Renal cortex interstitium (tissue), 11 donors: Measurements from ENCODE around the gene KBTBD13. TPM values are rescaled to one million over a fixed set of nuclear protein-coding genes. Genes with fewer than 3 reads are reported as not detected.
"Not testable (repeated sequence)": the region's sequence is repeated elsewhere in the genome, so short reads cannot be mapped to it uniquely, and the experiment has no call there.

Source experiments
- DNase-seq, 11 donors: peaks; one replicate each; pipeline ENCODE4 v3.0.0-alpha.2; 2013; ENCODE audit warnings: low read depth in 9 of 11, low spot score in 4 of 11; ENCODE audit errors: extremely low read depth in 1 of 11
- polyA plus RNA-seq, 3 donors: library from polyadenylated mRNA; unstranded; fragments of 120-200 nt; gene quantifications; one replicate each; pipeline ENCODE4 v1.2.1, GENCODE V29; 2013; ENCODE audit not compliant: insufficient read length in 3 of 3

The KBTBD13 gene
- polyA plus RNA-seq, 3 donors, result 0.03 to 0.12 (median 0.05) TPM

DNA sequence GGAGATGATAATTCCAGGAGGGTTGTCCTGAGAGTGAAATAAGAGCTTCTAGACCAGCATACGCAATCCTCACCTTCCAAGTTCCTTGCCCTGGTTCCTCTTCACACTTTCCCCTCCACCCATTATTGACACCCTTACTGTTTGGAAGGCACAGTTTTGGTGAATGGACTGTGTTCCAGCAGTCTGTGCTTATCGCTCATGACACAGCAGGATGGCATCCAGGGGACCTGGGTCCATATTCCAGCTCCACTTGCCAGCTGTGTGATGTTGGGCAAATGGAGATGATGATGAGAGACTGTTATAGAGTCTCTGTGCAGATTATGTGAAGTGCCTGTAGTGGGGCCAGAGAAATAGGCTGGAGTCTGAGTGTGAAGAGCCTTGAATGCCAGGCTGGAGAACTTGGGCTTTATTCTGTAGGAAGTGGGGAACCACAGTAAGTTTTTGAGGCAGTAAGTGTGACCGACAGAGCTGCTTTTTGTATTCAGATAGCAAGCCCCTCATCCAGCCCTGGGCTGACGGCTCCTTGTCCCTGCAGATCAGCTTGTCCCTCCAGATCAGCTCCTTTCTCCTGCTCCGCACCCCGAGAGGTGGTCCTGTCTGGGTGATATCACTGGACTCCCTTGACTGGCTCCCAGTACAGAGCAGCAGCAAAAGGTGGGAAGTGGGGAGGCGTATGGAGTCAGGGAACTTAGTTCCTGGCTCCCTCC, 8.1 kb downstream of the KBTBD13 start:
- no peak for DNase-seq

DNA sequence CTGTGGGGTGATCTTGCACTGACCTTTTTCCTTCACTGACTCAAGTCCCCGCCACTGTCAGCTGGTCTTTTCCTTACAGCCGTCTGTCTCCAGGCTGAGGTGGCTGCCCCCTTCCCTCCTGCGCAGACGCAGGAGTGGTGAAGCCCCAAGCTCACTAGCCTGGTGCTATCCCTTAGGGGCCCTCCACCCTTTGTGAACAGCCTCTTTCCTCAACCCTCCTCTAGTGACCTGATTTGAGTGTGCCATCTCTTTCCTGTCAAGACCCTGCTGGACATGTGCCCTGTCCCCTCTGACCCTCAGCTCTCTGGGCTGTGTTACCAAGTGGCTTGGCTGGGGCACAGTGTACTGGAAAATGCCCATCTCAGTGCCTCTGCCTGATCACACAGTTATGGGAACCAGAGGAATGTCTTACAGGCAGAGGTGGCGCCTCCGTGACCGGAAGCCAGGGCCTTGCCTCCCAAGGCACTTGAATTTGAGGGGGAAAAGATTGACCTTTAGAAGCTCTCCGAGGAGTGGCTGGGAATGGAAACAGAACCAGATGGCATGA, 8.7 kb downstream of the KBTBD13 start:
- no peak for DNase-seq

DNA sequence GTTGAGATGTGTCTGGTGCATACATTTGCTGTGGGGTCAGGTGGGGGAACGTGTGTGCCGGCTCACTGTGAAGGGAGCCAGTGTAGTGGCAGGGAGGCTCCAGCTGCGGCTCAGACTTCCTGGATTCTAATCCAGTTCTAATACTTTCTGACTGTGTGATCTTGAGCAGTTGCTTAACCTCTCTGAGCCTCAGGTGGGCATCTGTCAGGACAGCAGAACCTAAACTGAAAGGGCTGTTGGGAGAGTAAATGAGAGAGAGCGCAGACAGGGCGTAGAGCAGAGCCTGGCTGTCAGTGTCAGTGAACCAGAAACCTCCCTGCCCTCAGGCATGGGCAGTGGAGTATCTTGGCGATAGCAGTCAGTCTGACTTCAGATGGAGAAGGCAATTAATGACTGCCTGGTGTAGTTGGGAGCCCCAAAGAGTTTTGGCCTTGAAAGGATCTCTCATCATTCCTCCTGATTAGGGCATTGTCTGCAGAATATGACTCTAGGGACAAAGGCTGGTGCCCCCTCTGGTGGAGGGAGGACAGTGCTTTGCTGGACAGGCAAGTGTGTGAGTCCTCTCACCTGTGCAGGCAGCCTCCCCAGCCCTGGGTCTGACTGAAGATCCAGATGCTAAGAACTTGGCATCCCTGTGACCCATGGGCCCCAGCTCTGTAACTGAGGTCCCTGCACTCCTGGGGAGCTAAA, 9.6 kb downstream of the KBTBD13 start:
- no peak for DNase-seq

DNA sequence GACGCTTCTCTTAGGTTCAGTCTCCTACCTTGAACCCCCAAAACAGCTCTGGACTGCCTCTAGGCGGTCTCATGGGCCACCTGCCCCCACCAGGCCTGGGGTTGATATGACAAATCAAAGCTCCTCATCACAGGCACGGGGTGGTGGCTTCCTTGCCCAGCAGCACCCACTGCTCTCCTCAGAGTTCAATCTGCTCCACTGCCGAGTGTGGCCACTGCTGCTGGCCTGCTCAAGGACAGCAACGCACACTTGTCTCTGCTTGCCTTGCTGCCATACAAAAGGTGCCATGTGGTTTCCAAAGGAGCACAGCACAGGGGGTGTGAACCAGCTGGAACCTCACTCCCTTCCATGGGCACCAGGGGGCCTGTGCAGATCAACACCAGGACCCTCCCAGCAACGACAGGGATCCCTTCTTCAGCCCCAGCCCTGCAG, 10.2 kb downstream of the KBTBD13 start:
- DNase-seq, result no peak

DNA sequence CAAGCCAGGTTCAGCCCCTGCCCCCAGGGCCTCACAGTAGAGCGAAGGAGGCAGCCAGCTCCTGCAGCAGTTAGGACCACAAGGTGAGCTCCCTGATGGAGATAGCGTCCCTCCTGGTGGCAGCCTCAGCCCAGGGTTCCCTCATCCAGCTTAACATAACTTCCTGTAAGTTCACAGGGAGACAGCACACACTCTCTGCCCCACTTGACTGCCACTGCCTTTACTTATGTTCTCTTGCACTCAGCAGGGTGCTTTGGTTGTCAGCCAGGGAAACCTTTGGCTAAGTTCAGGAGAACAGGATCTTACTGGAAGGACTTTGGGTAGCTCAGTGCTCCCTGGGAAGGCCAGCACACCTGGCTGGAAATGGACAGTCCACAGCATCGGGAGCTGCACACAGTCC, 10.9 kb downstream of the KBTBD13 start:
- DNase-seq, result no peak

DNA sequence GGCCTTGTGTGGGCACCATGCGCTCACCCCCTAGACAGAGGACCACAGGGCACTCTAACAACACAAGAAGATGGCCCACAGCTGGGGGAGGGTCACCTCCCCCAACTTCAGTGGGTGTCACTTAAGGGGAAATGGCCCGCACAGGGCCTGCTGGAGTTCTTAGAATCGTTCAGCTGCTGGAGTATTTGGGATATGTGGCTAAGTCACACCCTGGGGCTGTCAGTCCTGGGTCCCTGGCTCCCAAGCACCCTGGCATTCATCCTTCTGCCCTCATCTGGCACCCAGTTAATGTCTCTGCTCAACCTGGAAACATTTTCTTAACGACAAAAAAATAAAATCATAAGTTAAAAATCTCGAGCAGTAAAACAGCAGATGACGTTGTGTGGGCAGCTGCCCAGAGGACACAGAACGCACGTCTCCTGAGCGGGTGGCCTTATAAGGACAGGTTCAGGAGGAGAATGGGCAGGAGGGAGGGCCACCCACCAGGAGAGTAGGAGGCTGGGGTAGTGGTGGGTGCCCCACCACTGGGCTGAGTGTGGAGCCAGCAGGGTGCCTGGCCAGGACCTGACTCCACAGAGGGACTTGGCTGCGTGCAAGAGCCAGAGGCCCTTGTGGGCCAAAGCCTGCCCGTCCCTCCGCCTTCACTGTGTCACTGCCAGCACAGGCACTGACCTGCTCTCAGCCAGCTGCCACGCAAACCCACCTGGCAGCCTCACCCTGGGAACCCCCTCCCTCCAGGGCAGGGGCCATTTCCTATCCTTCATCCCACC, 11.5 kb downstream of the KBTBD13 start:
- DNase-seq, result no peak

DNA sequence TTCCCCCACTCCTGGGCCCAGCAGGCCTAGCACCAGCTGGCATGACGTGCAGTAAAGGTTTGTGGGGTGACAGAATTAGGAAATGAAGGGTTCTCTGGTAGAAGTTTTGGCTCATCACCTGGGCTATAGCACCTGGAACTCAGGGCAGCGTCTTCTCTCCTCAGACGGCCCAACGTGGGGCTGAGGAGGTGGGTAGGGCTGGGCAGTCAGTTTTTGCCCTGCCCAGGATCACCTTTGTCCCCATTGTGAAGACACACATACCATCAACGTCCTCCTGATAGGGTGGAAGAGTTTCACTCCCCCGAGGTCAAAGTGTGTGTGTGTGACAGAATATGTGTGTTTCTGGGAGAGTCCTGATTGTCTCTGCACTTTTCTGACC, 12.1 kb downstream of the KBTBD13 start:
- no peak for DNase-seq

DNA sequence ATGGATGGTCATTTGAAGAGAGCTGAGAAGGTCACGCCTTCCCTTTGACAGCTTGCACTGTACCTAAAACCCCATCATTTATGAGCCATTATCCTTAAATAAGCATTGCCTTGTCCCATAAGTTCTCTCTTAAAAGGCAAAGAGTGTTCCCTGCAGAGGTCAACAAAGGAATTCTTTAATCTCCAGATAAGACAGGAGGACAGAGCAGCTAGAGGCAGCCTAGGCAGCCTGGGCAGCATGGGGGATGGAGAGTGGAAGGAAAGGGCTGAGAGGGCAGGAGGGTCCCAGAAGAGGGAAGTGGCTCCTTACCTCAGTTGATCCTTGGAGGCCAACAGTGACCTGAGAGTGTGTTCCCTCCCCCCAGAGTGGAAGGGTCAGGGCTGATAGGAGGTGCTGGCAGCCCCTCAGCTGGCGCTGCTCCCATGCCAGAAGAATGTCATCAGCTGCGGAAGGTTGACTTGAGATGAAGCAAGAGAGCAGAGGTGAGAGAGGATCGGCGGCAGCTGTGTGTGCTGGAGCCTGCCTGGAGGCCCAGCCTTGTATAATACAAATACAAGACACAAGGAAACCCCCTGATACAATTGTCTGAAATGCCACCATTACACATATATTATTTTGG, 12.8 kb downstream of the KBTBD13 start:
- no peak for DNase-seq

DNA sequence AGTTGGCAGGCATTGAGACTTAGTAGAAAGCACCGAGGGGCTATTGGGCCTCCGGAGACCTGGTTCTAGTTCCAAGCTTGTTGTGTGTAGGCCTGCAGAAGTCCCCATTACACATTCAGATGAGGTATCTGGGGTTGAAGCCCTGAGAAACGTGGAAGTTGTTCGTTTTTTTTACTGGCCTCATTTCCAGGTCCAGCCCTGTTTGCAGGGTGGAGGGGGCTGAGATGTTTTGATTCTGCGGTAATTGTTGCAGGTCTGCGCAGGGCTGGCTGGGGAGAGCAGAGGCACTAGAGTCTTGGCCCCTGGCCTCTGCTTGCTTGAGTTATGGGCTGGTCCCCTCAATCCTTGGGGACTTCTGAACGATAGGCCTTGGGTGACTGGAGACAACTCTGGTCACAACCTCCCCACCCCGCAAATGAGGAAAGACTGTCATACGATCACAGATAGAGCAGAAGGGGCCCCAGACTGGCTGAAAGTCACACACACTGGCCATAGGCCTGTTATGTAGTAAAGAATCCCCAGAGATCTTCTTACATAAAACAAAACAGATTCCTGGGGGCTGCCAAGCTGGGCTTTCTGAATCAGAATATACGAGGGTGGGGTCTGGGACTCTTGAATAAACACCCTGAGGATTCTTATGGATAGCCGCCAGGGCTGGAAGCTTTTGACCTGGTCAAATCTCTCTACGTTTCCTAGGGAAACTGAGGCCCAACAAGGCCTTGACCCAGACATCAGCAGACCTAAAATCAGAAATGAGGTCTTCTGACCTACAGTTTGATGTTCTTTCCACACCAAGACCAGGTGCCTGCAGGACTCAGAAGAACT, 15.6 kb downstream of the KBTBD13 start:
- DNase-seq, result no peak

DNA sequence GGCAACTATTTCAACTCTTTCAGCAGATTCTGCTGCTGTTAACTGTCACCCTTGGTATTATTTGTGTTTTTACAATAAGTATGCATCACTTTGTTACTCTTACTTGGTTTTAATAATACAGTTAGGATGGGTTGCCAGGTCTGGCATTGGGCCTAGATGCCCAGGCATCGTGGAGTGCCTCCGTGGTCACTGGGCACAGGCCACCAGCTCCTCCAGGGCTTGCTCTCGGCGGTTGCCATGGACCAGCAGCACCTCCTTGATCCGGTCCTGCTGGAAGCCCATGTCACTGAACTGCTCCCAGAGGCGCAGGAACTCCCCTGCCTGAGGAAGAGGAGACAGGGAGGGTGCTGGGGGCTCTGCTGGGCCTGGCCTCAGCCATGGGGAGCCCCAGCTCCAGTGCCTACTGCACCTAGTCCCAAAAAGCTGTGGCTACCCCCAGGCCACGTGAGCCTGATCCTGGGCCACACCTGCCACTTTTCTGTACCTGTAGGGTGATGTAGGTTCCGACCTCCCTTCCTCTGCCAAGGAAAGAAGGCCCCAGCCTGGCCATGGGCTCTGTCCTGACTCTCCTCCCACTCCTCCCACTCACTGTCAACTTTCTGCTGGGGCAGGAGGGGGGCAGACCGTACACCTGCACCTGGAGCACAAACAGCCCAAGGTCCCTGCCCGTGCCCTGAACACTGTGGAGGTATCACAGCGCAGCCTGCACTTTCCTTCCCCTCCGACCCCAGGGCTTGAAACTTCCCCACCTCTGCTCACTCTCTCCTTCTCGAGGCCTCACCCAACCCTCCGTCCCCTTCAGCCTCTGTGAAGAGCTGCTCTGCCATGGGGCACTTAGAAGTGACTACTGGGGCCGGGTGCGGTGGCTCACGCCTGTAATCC, 16.6 kb downstream of the KBTBD13 start:
- DNase-seq, result no peak

DNA sequence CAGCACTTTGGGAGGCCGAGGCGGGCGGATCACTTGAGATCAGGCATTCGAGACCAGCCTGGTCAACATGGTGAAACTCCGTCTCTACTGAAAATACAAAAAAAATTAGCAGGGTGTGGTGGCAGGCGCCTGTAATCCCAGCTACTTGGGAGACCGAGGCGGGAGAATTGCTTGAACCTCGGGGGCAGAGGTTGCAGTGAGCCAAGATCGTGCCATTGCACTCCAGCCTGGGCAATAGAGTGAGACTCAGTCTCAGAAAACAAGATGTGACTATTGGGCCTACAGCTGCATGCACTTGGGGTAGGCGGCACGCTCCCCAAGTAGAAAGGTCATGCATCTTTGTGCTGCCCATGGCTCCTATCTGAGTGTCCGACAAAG, 17.2 kb downstream of the KBTBD13 start:
- DNase-seq, result not testable (repeated sequence)

DNA sequence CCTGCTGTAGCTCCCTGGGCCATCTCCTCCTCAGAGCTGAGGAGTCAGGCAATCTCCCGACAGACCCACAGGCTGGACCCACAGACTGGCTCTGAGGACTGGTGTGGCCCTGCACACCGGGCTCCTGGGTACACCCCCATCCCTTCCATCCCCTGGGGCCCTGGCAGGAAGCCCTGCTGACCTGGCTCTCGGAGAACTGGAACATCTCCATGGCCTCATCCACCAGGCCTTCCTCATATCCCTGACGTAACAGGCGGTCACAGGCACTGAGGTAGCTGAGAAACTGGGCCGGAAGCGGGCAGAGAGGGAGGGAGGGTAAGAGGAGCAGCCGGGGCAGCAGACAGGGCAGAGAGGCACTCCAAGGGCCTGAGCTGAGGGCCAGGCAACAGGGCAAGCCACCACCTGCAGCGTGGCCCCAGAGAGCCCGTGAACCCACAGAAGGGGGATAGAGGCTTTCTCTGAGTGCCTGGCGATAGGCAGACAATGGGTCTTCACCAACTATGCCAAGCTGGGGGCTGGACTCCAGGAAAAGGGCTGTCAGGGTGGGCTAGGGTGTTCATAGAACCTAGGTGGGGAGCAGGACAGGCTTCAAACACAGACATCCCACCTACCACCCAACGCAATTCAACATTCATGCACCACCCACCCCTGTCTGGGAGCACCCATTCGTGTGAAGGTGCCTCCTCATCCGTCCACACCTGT, 17.9 kb downstream of the KBTBD13 start:
- no peak for DNase-seq

DNA sequence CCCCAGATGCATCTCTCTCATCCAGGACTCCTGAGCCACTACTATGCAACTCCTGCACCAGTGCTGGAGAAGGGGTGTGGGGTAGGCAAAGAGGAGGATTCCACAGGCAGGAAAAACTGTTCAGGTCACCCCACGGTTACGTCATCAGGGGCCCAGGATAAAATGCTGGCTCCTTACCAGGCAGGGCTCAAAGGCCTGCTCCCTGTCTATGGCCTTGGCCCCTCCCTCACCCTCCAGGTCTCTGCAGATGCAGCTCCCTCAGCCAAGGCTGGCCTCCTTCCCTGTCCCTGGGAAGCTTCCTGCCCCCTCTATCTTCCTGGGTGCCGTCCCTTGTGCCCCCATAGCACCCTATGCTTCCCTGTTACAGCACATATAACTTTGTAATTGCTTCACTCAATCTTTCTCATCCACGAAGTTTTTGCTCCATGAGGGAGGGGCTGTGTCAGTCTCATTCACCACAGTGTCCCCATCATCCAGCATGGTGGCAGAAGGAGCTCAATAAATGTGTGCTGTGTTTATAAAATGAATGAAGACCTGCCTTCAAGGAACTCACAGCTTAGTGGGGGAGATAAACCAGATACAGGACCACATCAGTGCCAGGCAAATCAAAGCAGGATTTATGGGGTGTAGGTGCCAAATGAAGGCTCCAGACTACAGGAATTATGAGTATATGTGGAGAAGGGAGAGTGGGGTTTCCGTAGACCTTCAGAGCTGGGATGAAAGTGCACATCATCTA, 18.6 kb downstream of the KBTBD13 start:
- DNase-seq, result no peak

DNA sequence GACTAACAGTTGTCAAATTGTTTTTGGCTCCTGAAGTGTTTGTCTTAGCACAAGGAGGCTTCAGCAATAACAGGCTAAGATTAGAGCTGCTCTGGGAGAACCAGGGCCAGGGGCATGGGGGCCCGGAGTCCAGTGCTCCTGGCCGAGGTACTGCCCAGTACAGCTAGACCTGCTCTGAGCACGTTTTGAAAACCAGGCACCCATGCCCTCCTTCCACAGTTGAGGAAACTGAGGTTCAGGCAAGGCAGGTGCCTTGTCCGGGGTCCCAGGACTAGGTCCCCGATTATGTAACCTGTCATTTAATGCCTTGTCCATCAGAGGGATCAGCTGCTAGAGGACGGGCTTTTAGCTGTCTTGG, 19.2 kb downstream of the KBTBD13 start:
- no peak for DNase-seq

DNA sequence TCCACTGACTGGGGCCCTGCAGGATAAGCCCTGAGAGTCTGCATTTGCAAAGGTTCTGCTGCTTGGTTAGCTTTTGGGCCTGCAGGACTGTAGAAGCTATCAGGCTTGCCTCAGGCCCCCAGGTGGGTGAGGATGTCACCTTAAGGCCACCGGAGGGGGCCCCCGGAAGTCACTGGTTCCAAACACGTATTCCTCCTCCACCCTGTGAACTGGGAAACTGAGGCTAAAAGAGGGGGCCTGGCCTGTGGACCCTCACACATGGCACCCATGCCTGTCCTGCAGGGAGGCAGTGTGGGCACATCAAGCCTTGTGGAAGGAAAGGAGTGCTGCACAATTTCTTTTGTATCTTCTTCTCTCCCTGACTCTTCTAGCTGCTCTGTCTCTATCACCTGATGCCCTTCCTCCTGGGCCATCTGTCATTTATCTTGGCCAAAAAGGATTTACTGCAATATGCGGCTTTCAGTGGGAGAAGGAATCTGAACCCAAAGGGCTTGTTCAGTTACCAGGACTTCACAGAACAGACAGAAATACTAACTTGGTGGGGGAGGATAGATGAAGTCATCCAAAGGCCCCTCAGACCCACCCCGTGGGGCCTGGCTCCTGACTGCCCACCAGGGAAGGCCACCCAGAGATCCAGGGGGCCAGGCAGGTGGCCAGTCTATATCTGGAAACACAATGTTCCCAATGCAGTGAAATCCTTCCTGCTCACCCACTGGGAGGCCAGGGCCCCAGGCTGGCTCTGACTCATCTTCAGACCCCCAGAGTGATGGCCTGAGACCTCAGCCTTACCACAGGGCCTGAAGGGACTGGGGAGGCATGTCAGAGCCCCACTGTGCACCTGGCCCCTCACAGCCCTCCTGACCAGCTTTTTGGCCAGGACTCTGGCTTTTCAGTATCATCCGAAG, 20.2 kb downstream of the KBTBD13 start:
- no peak for DNase-seq
